SK-N-SH (cell line): ENCODE results near the gene CENPX.
"Not testable (repeated sequence)": the region's sequence is repeated elsewhere in the genome, so short reads cannot be mapped to it uniquely, and the experiment has no call there.

Experiments used
- EP300 ChIP-seq, 2 experiments: IDR thresholded peaks; 2 replicates each; pipeline versions ENCODE4 v1.4.0 to v1.6.1; 2012; ENCODE audit warnings: borderline replicate concordance in 1 of 2, low read depth in 1 of 2, low read length in 1 of 2
- EZH2phosphoT487 ChIP-seq: fragments of 200-600 bp; sonication (generic); IDR thresholded peaks from 2 replicates; pipeline ENCODE4 v1.6.1; 2017; ENCODE audit warnings: low read depth, mixed run types, mild to moderate bottlenecking, antibody characterized with exemption, moderate library complexity, borderline replicate concordance
- IRF3 ChIP-seq: fragments of 150-350 bp; IDR thresholded peaks from 2 replicates; pipeline ENCODE4 v1.6.1; 2016; ENCODE audit warnings: mild to moderate bottlenecking, low read depth, low read length
- JUND ChIP-seq: IDR thresholded peaks from 2 replicates; pipeline ENCODE4 v1.4.0; 2012
- MEF2A ChIP-seq: IDR thresholded peaks from 2 replicates; pipeline ENCODE4 v1.4.0; 2012; ENCODE audit warnings: low read depth, borderline replicate concordance
- RFX5 ChIP-seq: IDR thresholded peaks from 2 replicates; pipeline ENCODE4 v1.6.1; 2012; ENCODE audit warnings: mild to moderate bottlenecking, improper control_type of control experiment, low read length
- SIN3A ChIP-seq: IDR thresholded peaks from 2 replicates; pipeline ENCODE4 v1.6.1; 2012; ENCODE audit warnings: low read depth, mild to moderate bottlenecking, low read length, moderate library complexity, borderline replicate concordance
- TF ChIP-seq, protein P1 (sequence below): fragments of 200-600 bp; sonication (generic); IDR thresholded peaks from 2 replicates; pipeline ENCODE4 v1.6.1; 2017; ENCODE audit warnings: antibody characterized with exemption, mild to moderate bottlenecking, moderate library complexity
- TF ChIP-seq, protein P2 (sequence below): IDR thresholded peaks from 2 replicates; pipeline ENCODE4 v1.4.0; 2012; ENCODE audit warnings: low read depth

DNA sequence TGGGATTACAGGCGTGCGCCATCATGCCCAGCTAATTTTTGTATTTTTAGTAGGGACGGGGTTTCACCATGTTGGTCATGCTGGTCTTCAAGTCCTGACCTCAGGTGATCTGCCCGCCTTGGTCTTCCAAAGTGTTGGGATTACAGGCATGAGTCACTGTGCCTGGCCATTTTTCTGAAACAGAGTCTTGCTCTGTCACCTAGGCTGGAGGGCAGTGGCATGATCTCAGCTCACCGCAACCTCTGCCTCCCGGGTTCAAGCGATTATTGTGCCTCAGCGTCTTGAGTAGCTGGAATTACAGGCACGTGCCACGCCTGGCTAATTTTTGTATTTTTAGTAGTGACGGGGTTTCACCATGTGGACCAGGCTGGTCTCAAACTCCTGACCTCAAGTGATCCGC is 41.2 kb downstream of the CENPX start:
- TF ChIP-seq EP300 (IDR thresholded peaks at IDR 0.05; ENCODE audit: borderline replicate concordance in 1 of 2, low read depth in 1 of 2, low read length in 1 of 2); RFX5; MEF2A; JUND; SIN3A; IRF3; EZH2phosphoT487: not testable (repeated sequence)
- TF ChIP-seq, protein P1, sequence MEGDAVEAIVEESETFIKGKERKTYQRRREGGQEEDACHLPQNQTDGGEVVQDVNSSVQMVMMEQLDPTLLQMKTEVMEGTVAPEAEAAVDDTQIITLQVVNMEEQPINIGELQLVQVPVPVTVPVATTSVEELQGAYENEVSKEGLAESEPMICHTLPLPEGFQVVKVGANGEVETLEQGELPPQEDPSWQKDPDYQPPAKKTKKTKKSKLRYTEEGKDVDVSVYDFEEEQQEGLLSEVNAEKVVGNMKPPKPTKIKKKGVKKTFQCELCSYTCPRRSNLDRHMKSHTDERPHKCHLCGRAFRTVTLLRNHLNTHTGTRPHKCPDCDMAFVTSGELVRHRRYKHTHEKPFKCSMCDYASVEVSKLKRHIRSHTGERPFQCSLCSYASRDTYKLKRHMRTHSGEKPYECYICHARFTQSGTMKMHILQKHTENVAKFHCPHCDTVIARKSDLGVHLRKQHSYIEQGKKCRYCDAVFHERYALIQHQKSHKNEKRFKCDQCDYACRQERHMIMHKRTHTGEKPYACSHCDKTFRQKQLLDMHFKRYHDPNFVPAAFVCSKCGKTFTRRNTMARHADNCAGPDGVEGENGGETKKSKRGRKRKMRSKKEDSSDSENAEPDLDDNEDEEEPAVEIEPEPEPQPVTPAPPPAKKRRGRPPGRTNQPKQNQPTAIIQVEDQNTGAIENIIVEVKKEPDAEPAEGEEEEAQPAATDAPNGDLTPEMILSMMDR = not testable (repeated sequence)
- TF ChIP-seq, protein P2, sequence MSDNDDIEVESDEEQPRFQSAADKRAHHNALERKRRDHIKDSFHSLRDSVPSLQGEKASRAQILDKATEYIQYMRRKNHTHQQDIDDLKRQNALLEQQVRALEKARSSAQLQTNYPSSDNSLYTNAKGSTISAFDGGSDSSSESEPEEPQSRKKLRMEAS = not testable (repeated sequence)
